ENCODE measurements around the gene SEMG2.

- TF ChIP-seq EGR1 (IDR thresholded peaks at IDR 0.05; ENCODE audit: low read depth): no peak
- no peak for TF ChIP-seq CEBPB (IDR thresholded peaks at IDR 0.05; ENCODE audit: low read depth)
- no peak for TF ChIP-seq CTCF (IDR thresholded peaks at IDR 0.05 in 2 of 3, conservative IDR thresholded peaks at IDR 0.05 in 1 of 3; ENCODE audit: borderline replicate concordance in 1 of 3, insufficient read depth in 1 of 3, low read depth in 2 of 3, low read length in 2 of 3)
Observed at GRCh38 chr20:45263556-45264266, 42.5 kb downstream of the SEMG2 start.
